Adrenal gland (tissue), 12 donors: ENCODE measurements around the gene HSPB1. TPM values are rescaled to one million over a fixed set of nuclear protein-coding genes. Genes with fewer than 3 reads are reported as not detected.
"Not testable (repeated sequence)": the region's sequence is repeated elsewhere in the genome, so short reads cannot be mapped to it uniquely, and the experiment has no call there.

Experiments used
- DNase-seq, 7 donors: peaks; one replicate each; pipeline ENCODE4 v3.0.0-alpha.2; 2019 to 2020
- H3K27ac ChIP-seq, 5 donors: fragments of 200-600 bp; sonication (generic) in 4 of 5; 1 replicate in 3 of 5; 2 replicates in 2 of 5; pipeline versions ENCODE4 v1.5.1 to v1.8.0; 2016 to 2020; ENCODE audit warnings: mild to moderate bottlenecking in 1 of 5
- H3K27me3 ChIP-seq: fragments of 200-600 bp; 2 replicates; pipeline ENCODE4 v1.8.0; 2021
- H3K36me3 ChIP-seq, 2 donors: fragments of 200-600 bp; replicated peaks in 1 of 2; 1 replicate in 1 of 2; 2 replicates in 1 of 2; pipeline versions ENCODE4 v1.5.1 to v1.8.0; 2018 to 2022
- H3K4me1 ChIP-seq, 2 donors: fragments of 200-600 bp; replicated peaks in 1 of 2; 1 replicate in 1 of 2; 2 replicates in 1 of 2; pipeline versions ENCODE4 v1.5.1 to v1.8.0; 2018 to 2021
- H3K4me3 ChIP-seq, 4 donors: fragments of 200-600 bp; sonication (generic) in 3 of 4; one replicate each; pipeline ENCODE4 v1.5.1; 2016 to 2018
- H3K9me3 ChIP-seq, 3 donors: fragments of 200-600 bp; sonication (generic) in 1 of 3; replicated peaks in 1 of 3; 1 replicate in 2 of 3; 2 replicates in 1 of 3; pipeline versions ENCODE4 v1.5.1 to v1.8.0; 2016 to 2021
- POLR2A ChIP-seq, 2 donors: fragments of 450-650 bp; IDR thresholded peaks; one replicate each; pipeline ENCODE4 v1.6.1; 2017; ENCODE audit warnings: antibody characterized with exemption in 2 of 2, mild to moderate bottlenecking in 2 of 2, moderate library complexity in 1 of 2
- WGBS, 4 donors: extraction: QIAGEN DNeasy Blood & Tissue Kit in 2 of 4; methylation state at CpG; one replicate each; pipeline versions ENCODE4 v1.1.5 to v1.1.7; 2013 to 2017; 5-methylcytosine and 5-hydroxymethylcytosine counted together
- intact Hi-C, 2 donors: fragments of 100-400 bp; cut with DNase I; formaldehyde crosslinking; loops; one replicate each; pipeline versions ENCODE4 v1.14.1 to v1.15.0; 2022 to 2023
- polyA plus RNA-seq, 3 donors: library from polyadenylated mRNA; stranded (reverse); fragments of 200-250 nt in 2 of 3; fragments of 350-450 nt in 1 of 3; fragmentation: Illumina TruSeq in 1 of 3; extraction: RNeasy Lipid Tissue Mini Kit (QIAGEN cat#74804) in 1 of 3; gene quantifications; one replicate each; pipeline ENCODE4 v1.2.3, GENCODE V29; 2013 to 2014
- total RNA-seq, 9 donors: library from RNA; depleted of rRNA in 4 of 9; stranded (reverse); fragments of >200 nt in 4 of 9; fragments of 120-200 nt in 1 of 9; fragmentation: NEBNext Ultra II Directional in 1 of 9; extraction: Animal tissue kit (Norgen Biotek cat#: 25700) in 1 of 9; gene quantifications; one replicate each; pipeline versions ENCODE4 v1.1.0 to v1.2.4, GENCODE V29; 2013 to 2023
- TF ChIP-seq, protein P1 (sequence below), 6 experiments: fragments of 450-650 bp in 4 of 6; fragments of 200-600 bp in 2 of 6; sonication (generic) in 1 of 6; IDR thresholded peaks; 1 replicate in 5 of 6; 2 replicates in 1 of 6; pipeline versions ENCODE4 v1.5.1 to v1.8.0; 2016 to 2021; ENCODE audit warnings: antibody characterized with exemption in 6 of 6, mild to moderate bottlenecking in 2 of 6, moderate library complexity in 1 of 6
- donor health status: healthy with polysubstance abuse.
- donor health status: Bipolar disorder and iron deficiency.
- donor health status: DM: yes; HTN: yes; CAD: no.
- donor health status: DM: no; HTN: no; CAD: no.
- donor health status: DM: no; HTN: no; CAD: no.
- donor health status: DM: yes; HTN: yes; CAD: no.

HSPB1 gene
- total and polyA plus RNA-seq, 12 donors: 69.5 to 2,276 (median 768) TPM

DNA sequence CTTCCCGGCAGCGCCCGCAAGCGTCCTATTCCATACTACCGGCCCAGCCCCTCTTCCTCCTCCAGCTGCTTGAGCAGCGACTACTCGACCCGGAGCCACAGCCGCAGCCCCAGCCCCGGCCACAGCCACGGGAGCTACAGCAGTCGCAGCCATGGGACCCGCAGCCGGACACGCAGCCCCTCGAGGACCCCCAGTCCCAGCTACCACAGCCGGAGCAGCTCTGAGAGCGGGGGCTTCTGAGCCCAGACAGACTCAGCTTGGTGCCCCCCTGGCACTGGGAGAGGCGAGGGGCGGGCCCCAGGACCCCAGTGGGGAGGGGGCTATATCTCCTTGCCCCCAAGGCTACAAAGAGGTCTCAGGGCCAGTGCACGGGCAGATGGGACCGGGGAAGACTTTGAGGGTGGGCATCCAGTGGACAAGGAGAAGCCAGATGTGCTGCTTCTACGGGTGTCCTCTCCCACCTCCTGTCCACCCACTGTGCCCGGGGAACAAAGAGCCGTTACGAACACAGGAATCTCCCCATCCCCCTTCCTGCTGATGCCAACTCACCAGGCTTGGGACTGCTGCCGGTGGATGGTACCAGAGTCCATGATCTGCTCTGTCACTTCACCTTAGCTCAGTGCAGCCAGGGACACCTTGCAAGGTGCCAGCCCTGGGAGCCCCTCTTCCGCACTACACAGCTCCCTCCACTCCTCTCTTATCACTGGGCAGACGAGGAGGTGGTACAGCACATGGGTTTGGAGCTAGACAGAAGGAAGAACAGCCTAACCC is 16.7 kb upstream of the HSPB1 start:
- intact Hi-C loops: no loop called here
- WGBS, 4 donors: 85 to 88% (median 87%) methylated on average over 14 to 29 of the region's 29 CpGs

DNA sequence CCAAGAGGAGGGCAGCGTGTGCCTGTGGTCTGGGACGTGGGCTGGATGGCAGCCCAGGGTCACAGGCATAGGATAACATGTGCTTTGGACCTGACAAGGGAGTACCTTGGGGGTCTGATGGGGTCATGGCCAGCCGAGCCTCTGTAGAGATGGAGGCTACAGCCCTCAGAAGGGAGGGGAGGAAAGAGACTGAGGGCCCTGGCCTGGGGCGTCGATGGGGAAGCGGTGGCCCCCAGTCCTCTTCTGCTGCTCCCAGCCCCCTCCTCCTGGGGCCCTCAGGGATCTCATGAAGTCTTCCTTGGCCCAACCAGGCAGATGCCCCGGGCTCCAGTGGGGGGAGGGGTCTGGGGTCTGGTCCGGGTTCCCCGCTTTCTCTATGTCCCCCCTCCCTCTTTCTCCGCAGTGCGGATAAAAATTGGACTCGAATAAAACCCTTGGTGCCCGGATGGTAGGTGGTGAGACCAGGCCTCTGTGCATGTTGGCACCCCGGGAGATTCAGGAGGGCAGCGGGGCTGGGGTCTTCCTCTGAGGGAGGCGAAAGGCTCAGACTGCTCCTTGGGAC is 15.6 kb upstream of the HSPB1 start:
- no peak for DNase-seq
- intact Hi-C loops: no loop called here
- Histone ChIP-seq H3K9me3 (no peaks in the 10 kb centered on the region), H3K27me3 (no peaks in the 10 kb centered on the region), H3K4me1 (peaks cover 12 to 13% of the 10 kb centered on the region in 2 donors), H3K27ac (no peak overlapping the region), H3K4me3 (no peak overlapping the region), H3K36me3 (no peaks in the 10 kb centered on the region)
- 75 to 88% (median 78%) methylated on average over 12 to 16 of the region's 16 CpGs for WGBS, 4 donors
- TF ChIP-seq, protein P1, sequence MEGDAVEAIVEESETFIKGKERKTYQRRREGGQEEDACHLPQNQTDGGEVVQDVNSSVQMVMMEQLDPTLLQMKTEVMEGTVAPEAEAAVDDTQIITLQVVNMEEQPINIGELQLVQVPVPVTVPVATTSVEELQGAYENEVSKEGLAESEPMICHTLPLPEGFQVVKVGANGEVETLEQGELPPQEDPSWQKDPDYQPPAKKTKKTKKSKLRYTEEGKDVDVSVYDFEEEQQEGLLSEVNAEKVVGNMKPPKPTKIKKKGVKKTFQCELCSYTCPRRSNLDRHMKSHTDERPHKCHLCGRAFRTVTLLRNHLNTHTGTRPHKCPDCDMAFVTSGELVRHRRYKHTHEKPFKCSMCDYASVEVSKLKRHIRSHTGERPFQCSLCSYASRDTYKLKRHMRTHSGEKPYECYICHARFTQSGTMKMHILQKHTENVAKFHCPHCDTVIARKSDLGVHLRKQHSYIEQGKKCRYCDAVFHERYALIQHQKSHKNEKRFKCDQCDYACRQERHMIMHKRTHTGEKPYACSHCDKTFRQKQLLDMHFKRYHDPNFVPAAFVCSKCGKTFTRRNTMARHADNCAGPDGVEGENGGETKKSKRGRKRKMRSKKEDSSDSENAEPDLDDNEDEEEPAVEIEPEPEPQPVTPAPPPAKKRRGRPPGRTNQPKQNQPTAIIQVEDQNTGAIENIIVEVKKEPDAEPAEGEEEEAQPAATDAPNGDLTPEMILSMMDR (IDR thresholded peaks at IDR 0.05): no peak
- TF ChIP-seq POLR2A (IDR thresholded peaks at IDR 0.05): no peak

More for the DNA sequence above, 16.7 kb upstream of the HSPB1 start:
- no peak for DNase-seq
- no peaks in the 10 kb centered on the region for H3K36me3 ChIP-seq
- H3K4me3 ChIP-seq: no peak overlapping the region
- H3K27ac ChIP-seq: no peak overlapping the region
- peaks cover under 1 to 6% of the 10 kb centered on the region in 2 donors for H3K4me1 ChIP-seq
- H3K9me3 ChIP-seq: no peaks in the 10 kb centered on the region
- H3K27me3 ChIP-seq: no peaks in the 10 kb centered on the region
- TF ChIP-seq POLR2A (IDR thresholded peaks at IDR 0.05): no peak
- TF ChIP-seq, protein P1 (IDR thresholded peaks at IDR 0.05): no peak

GRCh38 chr7:76290847-76291350 is 11.6 kb upstream of the HSPB1 start:
- 75 to 88% (median 80%) methylated on average over 6 of the region's 6 CpGs for WGBS, 4 donors
- H3K36me3 ChIP-seq, H3K9me3 ChIP-seq, H3K27me3 ChIP-seq, H3K4me3 ChIP-seq: not testable (repeated sequence)
- DNase-seq: peak in 2 of 7 donors; percentile 51 to 67
- H3K27ac ChIP-seq: peak overlapping the region; percentile 12 to 100 (median 89)
- H3K4me1 ChIP-seq: peaks cover 28 to 48% of the 10 kb centered on the region in 2 donors
- intact Hi-C loops: loop anchor here in 1 of 2 donors (2.0 kb wide), 1 partner anchor 24 kb away; no protein-coding TSS in a partner anchor

DNA sequence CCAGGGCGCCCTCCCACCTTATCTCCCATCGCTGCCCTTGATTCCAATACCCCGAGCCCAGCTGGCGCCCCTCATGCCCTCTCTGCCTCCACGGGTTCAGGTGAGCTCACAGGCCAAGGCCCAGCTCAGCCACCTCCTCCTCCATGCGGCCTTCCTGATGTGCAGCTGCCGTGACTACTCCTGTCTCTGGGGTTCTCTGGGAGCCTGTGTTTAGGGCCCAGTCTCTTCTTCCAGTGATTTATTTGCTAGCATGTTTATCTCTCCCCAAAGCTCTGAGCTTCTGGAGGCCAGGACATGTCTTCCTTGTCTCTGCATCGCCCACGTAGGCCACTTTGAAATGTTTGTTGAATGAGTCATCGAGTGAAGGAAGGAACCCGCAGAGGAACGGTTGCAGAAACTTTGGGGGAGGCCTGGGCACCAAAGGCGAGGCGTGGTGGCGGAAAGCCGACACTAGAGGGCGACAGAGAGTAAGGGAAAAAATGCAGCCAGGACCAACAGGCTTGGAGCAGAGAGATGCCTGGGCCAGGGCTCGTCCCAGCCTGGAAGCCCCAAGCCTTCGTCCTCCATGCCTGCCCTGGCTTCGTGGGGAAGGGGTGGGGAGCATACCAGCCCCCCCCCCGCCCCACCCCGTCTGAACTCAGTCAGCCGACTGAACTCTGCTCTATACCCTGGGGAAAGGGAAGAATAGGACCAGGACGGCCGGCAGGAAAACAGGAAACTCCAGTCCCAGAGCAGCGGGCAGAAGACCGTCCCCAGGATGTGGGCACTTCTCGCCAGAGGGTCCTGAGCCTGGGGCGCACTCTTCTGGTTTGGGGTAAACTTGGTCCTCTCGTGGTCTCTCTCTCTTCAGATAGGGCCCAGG is 10.9 kb upstream of the HSPB1 start:
- peak overlapping the region in 1 of 4 donors; percentile 8 for H3K4me3 ChIP-seq
- no peaks in the 10 kb centered on the region for H3K27me3 ChIP-seq
- DNase-seq: peak; percentile 90 to 98 (median 94)
- H3K36me3 ChIP-seq: no peaks in the 10 kb centered on the region
- H3K9me3 ChIP-seq: no peaks in the 10 kb centered on the region
- 0 to 21% (median 12%) methylated on average over 18 to 30 of the region's 30 CpGs for WGBS, 4 donors
- peaks cover 28 to 48% of the 10 kb centered on the region in 2 donors for H3K4me1 ChIP-seq
- peak overlapping the region; percentile 17 to 100 (median 89) for H3K27ac ChIP-seq
- TF ChIP-seq, protein P1 (IDR thresholded peaks at IDR 0.05): peak; percentile 97 to 100 (median 99)
- peak in 1 of 2 donors; percentile 50 for TF ChIP-seq POLR2A (IDR thresholded peaks at IDR 0.05)
- intact Hi-C loops: loop anchor here in 1 of 2 donors (2.0 kb wide), 1 partner anchor 23 kb away; no protein-coding TSS in a partner anchor
